Fibroblast of lung (primary cell): ENCODE data around the gene TTC27. TPM values are rescaled to one million over a fixed set of nuclear protein-coding genes. Genes with fewer than 3 reads are reported as not detected.

Experiments
- DNase-seq, 2 donors: peaks; one replicate each; pipeline versions ENCODE4 v3.0.0 to v3.0.0-alpha.2; 2010; ENCODE audit warnings: low read depth in 2 of 2
- H2AFZ ChIP-seq: 2 replicates; pipeline ENCODE4 v1.5.1; 2012; ENCODE audit warnings: low read length, control low read depth, inconsistent platforms
- H3K27ac ChIP-seq: 2 replicates; pipeline ENCODE4 v1.5.1; 2011; ENCODE audit warnings: low read length, control low read depth; ENCODE audit not compliant: insufficient read depth
- H3K27me3 ChIP-seq: 2 replicates; pipeline ENCODE4 v1.5.1; 2011; ENCODE audit warnings: mild to moderate bottlenecking, low read length; ENCODE audit not compliant: control insufficient read depth, insufficient read depth
- H3K36me3 ChIP-seq: 2 replicates; pipeline ENCODE4 v1.5.1; 2011; ENCODE audit warnings: low read length; ENCODE audit not compliant: control insufficient read depth, insufficient read depth
- H3K4me1 ChIP-seq: 2 replicates; pipeline ENCODE4 v1.5.1; 2011; ENCODE audit warnings: low read length; ENCODE audit not compliant: control insufficient read depth, insufficient read depth; ENCODE audit errors: extremely low read depth
- H3K4me2 ChIP-seq: 2 replicates; pipeline ENCODE4 v1.5.1; 2011; ENCODE audit warnings: low read length, control low read depth; ENCODE audit not compliant: insufficient read depth; ENCODE audit errors: extremely low read depth
- H3K4me3 ChIP-seq, 4 experiments: fragments of 200-600 bp in 1 of 4; sonication (generic) in 1 of 4; replicated peaks in 1 of 4; 2 replicates each; pipeline ENCODE4 v1.5.1; 2011 to 2016; ENCODE audit warnings: low read length in 4 of 4, low read depth in 3 of 4, mild to moderate bottlenecking in 3 of 4, control low read depth in 2 of 4, inconsistent platforms in 1 of 4, mixed read lengths in 1 of 4; ENCODE audit not compliant: insufficient read depth in 1 of 4; ENCODE audit errors: control extremely low read depth in 1 of 4
- H3K79me2 ChIP-seq: 2 replicates; pipeline ENCODE4 v1.5.1; 2012; ENCODE audit warnings: mild to moderate bottlenecking, low read length, inconsistent platforms; ENCODE audit not compliant: control insufficient read depth, insufficient read depth
- H3K9ac ChIP-seq: 2 replicates; pipeline ENCODE4 v1.5.1; 2011; ENCODE audit warnings: mild to moderate bottlenecking, low read length, control low read depth; ENCODE audit not compliant: insufficient read depth
- H3K9me3 ChIP-seq: 2 replicates; pipeline ENCODE4 v1.5.1; 2012; ENCODE audit warnings: low read depth, low read length; ENCODE audit not compliant: control insufficient read depth, insufficient read depth
- H4K20me1 ChIP-seq: 2 replicates; pipeline ENCODE4 v1.5.1; 2011; ENCODE audit warnings: low read length; ENCODE audit not compliant: control insufficient read depth, insufficient read depth; ENCODE audit errors: extremely low read depth
- EZH2 ChIP-seq: IDR thresholded peaks from 2 replicates; pipeline ENCODE4 v1.5.1; 2012; ENCODE audit warnings: low read length, control low read depth, mild to moderate bottlenecking; ENCODE audit errors: missing control alignments
- polyA plus RNA-seq, 2 donors: library from polyadenylated mRNA; depleted of rRNA in 1 of 2; stranded (reverse) in 1 of 2; unstranded in 1 of 2; fragments of >200 nt; gene quantifications; 2 replicates each; pipeline ENCODE4 v1.2.1, GENCODE V29; 2011 to 2012; ENCODE audit warnings: missing spikeins in 1 of 2
- total RNA-seq: library from RNA; depleted of rRNA; stranded (reverse); fragments of >200 nt; gene quantifications from 2 replicates; pipeline ENCODE4 v1.2.1, GENCODE V29; 2014
- TF ChIP-seq, protein P1 (sequence below), 2 donors: IDR thresholded peaks in 1 of 2; conservative IDR thresholded peaks in 1 of 2; 1 replicate in 1 of 2; 2 replicates in 1 of 2; pipeline ENCODE4 v1.5.1; 2011 to 2012; ENCODE audit warnings: low read length in 2 of 2, control low read depth in 1 of 2, inconsistent platforms in 1 of 2, low read depth in 1 of 2, mild to moderate bottlenecking in 1 of 2

TTC27 gene
- total and polyA plus RNA-seq, 2 donors (not counting 1 experiment from before 2014, with no cell fraction given): 15.7 to 19.3 TPM

DNA sequence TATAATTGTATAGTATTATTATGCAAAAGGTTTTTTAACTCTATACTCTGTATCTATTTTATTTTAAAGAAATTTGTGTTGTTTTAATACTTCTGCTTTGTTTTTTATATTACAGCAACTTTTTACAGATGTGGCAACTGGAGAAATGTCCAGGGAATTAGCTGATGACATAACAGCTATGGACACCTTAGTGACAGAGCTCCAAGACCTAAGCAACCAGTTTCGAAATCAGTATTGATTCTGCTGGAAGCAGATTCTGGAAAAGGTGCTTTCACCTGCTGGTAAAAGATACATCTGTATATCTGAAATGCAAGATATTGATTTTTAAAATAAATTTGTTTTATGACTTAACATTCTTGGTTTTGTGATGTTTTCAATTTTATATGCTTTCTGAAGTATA is 192.9 kb downstream of the TTC27 start:
- Histone ChIP-seq H3K4me2 (no peak overlapping the region), H4K20me1 (no peaks in the 10 kb centered on the region), H3K27me3 (no peaks in the 10 kb centered on the region), H3K36me3 (no peaks in the 10 kb centered on the region), H3K4me3 (no peak overlapping the region), H3K9ac (no peak overlapping the region), H3K4me1 (no peaks in the 10 kb centered on the region), H2AFZ (no peak overlapping the region), H3K9me3 (no peaks in the 10 kb centered on the region), H3K27ac (no peak overlapping the region), H3K79me2 (no peaks in the 10 kb centered on the region)
- DNase-seq: no peak
- TF ChIP-seq EZH2: no peak
- TF ChIP-seq, protein P1, sequence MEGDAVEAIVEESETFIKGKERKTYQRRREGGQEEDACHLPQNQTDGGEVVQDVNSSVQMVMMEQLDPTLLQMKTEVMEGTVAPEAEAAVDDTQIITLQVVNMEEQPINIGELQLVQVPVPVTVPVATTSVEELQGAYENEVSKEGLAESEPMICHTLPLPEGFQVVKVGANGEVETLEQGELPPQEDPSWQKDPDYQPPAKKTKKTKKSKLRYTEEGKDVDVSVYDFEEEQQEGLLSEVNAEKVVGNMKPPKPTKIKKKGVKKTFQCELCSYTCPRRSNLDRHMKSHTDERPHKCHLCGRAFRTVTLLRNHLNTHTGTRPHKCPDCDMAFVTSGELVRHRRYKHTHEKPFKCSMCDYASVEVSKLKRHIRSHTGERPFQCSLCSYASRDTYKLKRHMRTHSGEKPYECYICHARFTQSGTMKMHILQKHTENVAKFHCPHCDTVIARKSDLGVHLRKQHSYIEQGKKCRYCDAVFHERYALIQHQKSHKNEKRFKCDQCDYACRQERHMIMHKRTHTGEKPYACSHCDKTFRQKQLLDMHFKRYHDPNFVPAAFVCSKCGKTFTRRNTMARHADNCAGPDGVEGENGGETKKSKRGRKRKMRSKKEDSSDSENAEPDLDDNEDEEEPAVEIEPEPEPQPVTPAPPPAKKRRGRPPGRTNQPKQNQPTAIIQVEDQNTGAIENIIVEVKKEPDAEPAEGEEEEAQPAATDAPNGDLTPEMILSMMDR (conservative IDR thresholded peaks at IDR 0.05 in 1 of 2, IDR thresholded peaks at IDR 0.05 in 1 of 2; ENCODE audit: low read depth in 1 of 2, low read length in 2 of 2): no peak

DNA sequence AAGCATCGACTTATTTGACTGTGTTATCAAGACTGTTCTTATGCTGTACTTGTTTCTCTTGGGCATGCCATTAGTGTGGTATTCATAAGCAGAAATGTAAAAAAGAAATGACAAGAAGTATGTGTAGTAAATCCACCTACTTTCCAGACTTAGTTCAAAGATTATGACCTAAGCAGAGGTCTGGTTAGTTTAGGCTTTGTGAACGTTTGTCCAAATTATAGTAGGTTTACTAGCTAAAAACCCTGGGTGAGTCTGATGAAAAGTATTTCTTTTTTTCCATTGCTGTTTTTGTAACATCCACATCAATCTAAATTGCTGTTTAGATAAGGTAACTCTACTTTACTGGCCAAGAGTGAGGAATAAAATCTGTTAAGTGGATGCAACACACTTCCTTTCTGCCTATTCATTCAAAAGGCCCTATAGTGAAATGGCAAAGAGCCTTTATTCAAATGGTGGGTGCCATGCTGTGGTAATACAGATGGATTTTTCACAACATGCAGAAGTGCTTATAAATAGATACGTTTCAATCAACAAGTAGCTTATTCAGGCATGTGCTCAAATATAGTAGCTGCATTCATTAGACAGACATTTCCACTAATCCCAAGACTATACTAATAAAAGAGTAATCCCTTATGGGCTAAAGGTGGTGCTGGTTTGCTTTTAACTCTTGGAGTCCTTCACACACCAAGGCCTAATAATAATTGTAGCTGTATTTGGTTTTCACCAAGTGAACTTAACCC is 196.4 kb downstream of the TTC27 start:
- Histone ChIP-seq H3K27ac (no peak overlapping the region), H3K4me2 (no peak overlapping the region)
- TF ChIP-seq, protein P1 (conservative IDR thresholded peaks at IDR 0.05 in 1 of 2, IDR thresholded peaks at IDR 0.05 in 1 of 2; ENCODE audit: low read depth in 1 of 2, low read length in 2 of 2): no peak
- no peak for TF ChIP-seq EZH2

GRCh38 chr2:32825291-32825712 is 197.5 kb downstream of the TTC27 start:
- Histone ChIP-seq H3K36me3 (no peaks in the 10 kb centered on the region), H3K9ac (no peak overlapping the region), H3K4me3 (no peak overlapping the region), H3K9me3 (no peaks in the 10 kb centered on the region), H3K79me2 (no peaks in the 10 kb centered on the region), H2AFZ (no peak overlapping the region), H3K27ac (no peak overlapping the region), H4K20me1 (no peaks in the 10 kb centered on the region), H3K27me3 (no peaks in the 10 kb centered on the region), H3K4me2 (no peak overlapping the region), H3K4me1 (no peaks in the 10 kb centered on the region)
- DNase-seq: peak; percentile 45 to 62
- TF ChIP-seq, protein P1 (conservative IDR thresholded peaks at IDR 0.05 in 1 of 2, IDR thresholded peaks at IDR 0.05 in 1 of 2; ENCODE audit: low read depth in 1 of 2, low read length in 2 of 2): no peak
- no peak for TF ChIP-seq EZH2

More for the DNA sequence above, 196.4 kb downstream of the TTC27 start:
- H3K9ac ChIP-seq: no peak overlapping the region
- no peaks in the 10 kb centered on the region for H4K20me1 ChIP-seq
- no peaks in the 10 kb centered on the region for H3K9me3 ChIP-seq
- H3K79me2 ChIP-seq: no peaks in the 10 kb centered on the region
- H3K36me3 ChIP-seq: no peaks in the 10 kb centered on the region
- no peaks in the 10 kb centered on the region for H3K4me1 ChIP-seq
- H3K4me3 ChIP-seq: no peak overlapping the region
- DNase-seq: no peak
- H3K27me3 ChIP-seq: no peaks in the 10 kb centered on the region
- H2AFZ ChIP-seq: no peak overlapping the region
